Measurements from ENCODE around the gene PGP. TPM values are rescaled to one million over a fixed set of nuclear protein-coding genes. Genes with fewer than 3 reads are reported as not detected.

PGP gene
- polyA plus RNA-seq, 1 donor (not counting 4 experiments of a cell fraction or from before 2014, with no cell fraction given), result 10.3 TPM

GRCh38 chr16:2207872-2208271, 6.8 kb downstream of the PGP start:
- no peak overlapping the region for H3K4me2 ChIP-seq (ENCODE audit: control insufficient read depth, extremely low read depth, insufficient read depth, low read depth, low read length)
- DNase-seq (ENCODE audit: low read depth, low spot score) (no peak), FAIRE-seq (no peak)
- H3K79me2 ChIP-seq (ENCODE audit: control insufficient read depth, insufficient read depth, low read length), result peaks cover 10% of the 10 kb centered on the region
- H3K36me3 ChIP-seq (ENCODE audit: control insufficient read depth in 2 of 2, extremely low read depth in 1 of 2, insufficient read depth in 2 of 2, low read length in 2 of 2), result peaks cover 12 to 24% of the 10 kb centered on the region in 2 experiments
- H3K9me3 ChIP-seq (ENCODE audit: control insufficient read depth, low read depth, low read length), result no peaks in the 10 kb centered on the region
- H3K9ac ChIP-seq (ENCODE audit: control insufficient read depth, extremely low read depth, insufficient read depth, low read length), result no peak overlapping the region
- no peak for TF ChIP-seq CTCF (optimal IDR thresholded peaks at IDR 0.05 in 1 of 3, IDR thresholded peaks at IDR 0.05 in 1 of 3, conservative IDR thresholded peaks at IDR 0.05 in 1 of 3; ENCODE audit: extremely low read depth in 1 of 3, insufficient read depth in 2 of 3, low read length in 3 of 3)
- no peak for TF ChIP-seq EZH2 (IDR thresholded peaks at IDR 0.05; ENCODE audit: low read length)
- H3K27me3 ChIP-seq (ENCODE audit: control insufficient read depth, extremely low read depth, insufficient read depth, low read length), result no peaks in the 10 kb centered on the region
- H2AFZ ChIP-seq (ENCODE audit: control insufficient read depth, low read length), result no peak overlapping the region
- H3K4me3 ChIP-seq (ENCODE audit: control insufficient read depth in 2 of 3, extremely low read depth in 1 of 3, insufficient read depth in 2 of 3, low read depth in 1 of 3, low read length in 3 of 3), result no peak overlapping the region
- dilution Hi-C loops (cut with MboI; ENCODE audit: extremely low pct_ligation_motif_present, low sequenced_read_pairs), result no loop called here
- H4K20me1 ChIP-seq (ENCODE audit: control insufficient read depth, extremely low read depth, insufficient read depth, low read length), result no peaks in the 10 kb centered on the region
- peaks cover 17% of the 10 kb centered on the region for H3K4me1 ChIP-seq (ENCODE audit: control insufficient read depth, extremely low read depth, insufficient read depth, low read length)
- H3K27ac ChIP-seq (ENCODE audit: control insufficient read depth, insufficient read depth, low read length), result no peak overlapping the region
- H3K9me1 ChIP-seq (ENCODE audit: control insufficient read depth, extremely low read depth, insufficient read depth, low read length), result no peaks in the 10 kb centered on the region

- no peak overlapping the region for H3K4me3 ChIP-seq (ENCODE audit: control insufficient read depth in 2 of 3, extremely low read depth in 1 of 3, insufficient read depth in 2 of 3, low read depth in 1 of 3, low read length in 3 of 3)
- no peaks in the 10 kb centered on the region for H4K20me1 ChIP-seq (ENCODE audit: control insufficient read depth, extremely low read depth, insufficient read depth, low read length)
- H3K9me1 ChIP-seq (ENCODE audit: control insufficient read depth, extremely low read depth, insufficient read depth, low read length), result no peaks in the 10 kb centered on the region
- no peaks in the 10 kb centered on the region for H3K9me3 ChIP-seq (ENCODE audit: control insufficient read depth, low read depth, low read length)
- peaks cover 12 to 15% of the 10 kb centered on the region in 2 experiments for H3K36me3 ChIP-seq (ENCODE audit: control insufficient read depth in 2 of 2, extremely low read depth in 1 of 2, insufficient read depth in 2 of 2, low read length in 2 of 2)
- no peak for DNase-seq (ENCODE audit: low read depth, low spot score)
- no peak for FAIRE-seq
- no peak overlapping the region for H3K9ac ChIP-seq (ENCODE audit: control insufficient read depth, extremely low read depth, insufficient read depth, low read length)
- H3K27ac ChIP-seq (ENCODE audit: control insufficient read depth, insufficient read depth, low read length), result no peak overlapping the region
- H3K27me3 ChIP-seq (ENCODE audit: control insufficient read depth, extremely low read depth, insufficient read depth, low read length), result no peaks in the 10 kb centered on the region
- no peak for TF ChIP-seq CTCF (optimal IDR thresholded peaks at IDR 0.05 in 1 of 3, IDR thresholded peaks at IDR 0.05 in 1 of 3, conservative IDR thresholded peaks at IDR 0.05 in 1 of 3; ENCODE audit: extremely low read depth in 1 of 3, insufficient read depth in 2 of 3, low read length in 3 of 3)
- TF ChIP-seq EZH2 (IDR thresholded peaks at IDR 0.05; ENCODE audit: low read length), result no peak
- H2AFZ ChIP-seq (ENCODE audit: control insufficient read depth, low read length), result no peak overlapping the region
- peaks cover 9% of the 10 kb centered on the region for H3K4me1 ChIP-seq (ENCODE audit: control insufficient read depth, extremely low read depth, insufficient read depth, low read length)
- dilution Hi-C loops (cut with MboI; ENCODE audit: extremely low pct_ligation_motif_present, low sequenced_read_pairs), result no loop called here
- H3K79me2 ChIP-seq (ENCODE audit: control insufficient read depth, insufficient read depth, low read length), result peaks cover 9% of the 10 kb centered on the region
- H3K4me2 ChIP-seq (ENCODE audit: control insufficient read depth, extremely low read depth, insufficient read depth, low read depth, low read length), result no peak overlapping the region
Measured at GRCh38 chr16:2206780-2207433, 7.7 kb downstream of the PGP start.
